Activated naive CD4-positive, alpha-beta T cell treated with anti-CD3 and anti-CD28 coated beads, Interleukin-2, amount 50 U/mL, for 16 hours (primary cell): ENCODE measurements around the gene NEK1.

Source experiments
- DNase-seq: peaks from one replicate; pipeline ENCODE4 v3.0.0-alpha.2; 2020

Gene NEK1

GRCh38 chr4:169361756-169362155 lies 250.6 kb downstream of the NEK1 start:
- DNase-seq = no peak

- no peak for DNase-seq
These were observed 252.4 kb downstream of the NEK1 start for GRCh38 chr4:169359961-169360360.

GRCh38 chr4:169352360-169352759 lies 260.0 kb downstream of the NEK1 start:
- no peak for DNase-seq

- no peak for DNase-seq
These were observed 260.5 kb downstream of the NEK1 start for GRCh38 chr4:169351872-169352271.

GRCh38 chr4:169348541-169348940 lies 263.8 kb downstream of the NEK1 start:
- DNase-seq = no peak

GRCh38 chr4:169346840-169347239 lies 265.5 kb downstream of the NEK1 start:
- no peak for DNase-seq

GRCh38 chr4:169345316-169345721 lies 267.1 kb downstream of the NEK1 start:
- no peak for DNase-seq
